DMS153 treated with DMSO at 0.1 percent for 48 hours (cell line): ENCODE measurements around the gene FCSK.
"Not testable (repeated sequence)": the region's sequence is repeated elsewhere in the genome, so short reads cannot be mapped to it uniquely, and the experiment has no call there.

ENCODE experiments used
- DNase-seq: peaks from one replicate; lab custom pipeline; 2025; ENCODE audit not compliant: unreplicated experiment; lab: John Stamatoyannopoulos, UW

Gene FCSK

GRCh38 chr16:70430667-70431536, 23.5 kb upstream of the FCSK start:
- no peak for DNase-seq

- no peak for DNase-seq
These were observed 22.1 kb upstream of the FCSK start for GRCh38 chr16:70432356-70432722.

DNA sequence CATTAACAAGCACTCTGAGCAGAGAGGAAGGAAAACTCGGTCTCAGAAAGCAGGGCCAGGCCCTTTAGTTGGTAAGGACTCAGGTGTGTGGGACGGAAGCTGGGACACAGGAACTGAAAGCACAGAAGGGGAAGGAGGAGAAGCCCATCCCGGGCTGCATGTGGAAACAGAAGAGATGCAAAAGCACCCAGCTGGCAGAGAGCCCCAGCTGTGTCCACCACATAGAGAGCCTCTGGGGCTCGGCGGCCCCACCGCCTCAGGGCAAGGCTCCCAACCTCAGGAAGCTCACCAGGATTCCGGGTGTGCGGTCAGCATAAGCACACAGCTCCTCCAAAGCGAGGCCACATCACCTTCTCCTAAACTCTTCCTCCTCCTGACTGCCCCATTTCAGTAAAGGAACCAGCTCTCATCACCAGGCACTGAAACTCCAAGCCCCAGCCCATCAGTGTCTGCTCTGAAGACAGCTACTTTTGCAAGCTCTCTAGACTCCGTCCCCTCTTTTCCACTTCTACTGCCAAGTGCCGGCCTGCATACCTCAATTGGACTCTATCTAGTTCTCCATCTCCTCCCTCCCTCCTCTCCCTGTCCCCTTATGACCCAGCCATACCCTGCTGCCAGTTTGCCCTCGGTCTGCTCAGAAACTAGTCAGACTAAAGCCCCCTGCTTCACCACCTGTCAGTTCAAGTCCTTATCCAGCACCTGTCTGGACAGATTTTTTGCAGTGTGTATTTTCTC, 21.5 kb upstream of the FCSK start:
- no peak for DNase-seq

DNA sequence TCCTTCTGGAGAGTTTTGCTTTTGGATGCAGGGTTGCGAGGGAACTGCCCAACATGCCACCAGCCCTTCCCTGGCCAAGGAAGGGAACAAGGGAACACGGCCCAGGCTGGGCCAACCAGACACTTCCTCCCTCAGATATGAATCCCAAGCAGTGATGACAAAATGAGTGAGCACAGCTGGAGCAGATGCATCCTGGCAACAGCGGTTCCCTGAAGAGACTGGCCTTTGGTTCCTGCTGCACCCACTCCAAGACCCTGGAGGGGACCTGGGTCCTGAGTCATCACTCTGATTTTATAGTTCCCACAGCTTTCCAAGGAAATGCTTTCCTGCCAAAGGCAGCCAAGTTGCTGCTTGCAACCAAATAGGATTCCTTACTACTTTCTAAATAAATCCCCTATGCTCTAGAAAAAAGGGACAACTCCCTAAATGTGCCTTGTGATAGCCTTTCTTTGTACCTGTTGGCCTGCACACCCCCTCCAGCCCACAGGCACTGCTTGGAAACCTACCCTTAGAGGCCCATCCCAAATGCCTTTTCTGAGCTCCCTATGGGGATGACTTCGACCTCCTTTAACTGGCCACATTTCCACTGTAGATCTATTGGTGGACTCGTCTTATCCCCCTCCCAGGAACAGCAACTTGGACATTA, 20.8 kb upstream of the FCSK start:
- no peak for DNase-seq

- no peak for DNase-seq
These were observed 19.7 kb upstream of the FCSK start for GRCh38 chr16:70434484-70435260.

GRCh38 chr16:70437017-70437581, 17.3 kb upstream of the FCSK start:
- no peak for DNase-seq

DNA sequence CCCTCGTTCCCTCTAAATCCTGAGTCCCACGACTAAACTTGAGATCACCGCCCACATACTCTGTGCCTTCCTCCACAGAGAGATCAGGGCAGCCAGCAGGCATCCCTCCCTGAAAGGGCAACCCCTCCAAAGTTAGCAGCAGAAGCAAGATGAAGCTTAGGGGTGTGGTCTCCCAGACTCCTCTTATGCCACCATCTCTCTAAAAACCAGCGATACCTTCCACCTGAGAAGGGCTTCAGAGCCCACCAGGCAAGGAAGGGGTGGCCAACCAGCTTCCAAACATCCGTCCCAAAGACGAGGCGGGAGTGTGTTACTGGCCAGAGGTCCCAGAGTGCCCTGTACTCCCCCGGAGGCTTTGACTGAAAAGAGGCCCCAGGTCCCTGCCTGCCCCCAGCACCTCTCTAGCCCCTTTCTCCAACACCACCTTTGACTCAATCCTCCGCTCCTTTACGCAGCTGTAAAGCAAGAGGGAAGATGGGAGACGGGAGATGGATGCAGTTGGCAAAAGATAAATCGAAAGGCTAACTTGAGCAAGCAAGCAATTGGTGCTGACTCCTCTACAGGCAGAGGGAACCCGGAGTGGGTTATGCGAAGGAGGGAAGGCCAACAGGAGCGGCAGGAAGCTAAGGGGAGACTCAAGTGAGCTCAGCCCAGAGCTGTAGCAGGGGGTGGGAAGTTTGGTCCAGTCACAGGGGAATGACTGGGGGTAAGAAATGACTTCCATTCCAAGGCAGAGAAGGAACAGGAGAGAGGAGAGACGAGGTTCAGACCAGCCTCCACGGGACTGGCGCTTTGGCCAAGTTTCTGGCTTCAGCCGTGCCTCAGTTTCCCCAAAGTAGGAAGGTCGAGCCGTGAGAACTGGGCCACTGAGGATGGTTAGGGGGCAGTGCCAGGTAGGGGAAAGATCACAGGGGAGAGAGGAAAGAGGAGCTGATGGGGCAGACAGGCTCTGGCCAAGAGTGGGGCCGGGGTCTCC, 16.5 kb upstream of the FCSK start:
- DNase-seq: no peak

GRCh38 chr16:70438585-70438968, 15.8 kb upstream of the FCSK start:
- DNase-seq: no peak

- peak; percentile 78 for DNase-seq
These were observed 15.2 kb upstream of the FCSK start, which contains the start of gene ST3GAL2 for GRCh38 chr16:70438969-70439862. TSS of gene ST3GAL2 (minus strand) at chr16:70439100. CDS start at chr16:70398530, 40,570 bp downstream.

- no peak for DNase-seq
These were observed 14.2 kb upstream of the FCSK start for GRCh38 chr16:70440009-70440692.

- DNase-seq: no peak
These were observed 12.9 kb upstream of the FCSK start for GRCh38 chr16:70441406-70441990.

GRCh38 chr16:70442344-70442743, 12.1 kb upstream of the FCSK start:
- DNase-seq: no peak

- DNase-seq: no peak
These were observed 9.9 kb upstream of the FCSK start for GRCh38 chr16:70444249-70445063.

GRCh38 chr16:70448075-70448474, 6.3 kb upstream of the FCSK start:
- no peak for DNase-seq

- not testable (repeated sequence) for DNase-seq
These were observed 4.0 kb upstream of the FCSK start for GRCh38 chr16:70450142-70451003.

DNA sequence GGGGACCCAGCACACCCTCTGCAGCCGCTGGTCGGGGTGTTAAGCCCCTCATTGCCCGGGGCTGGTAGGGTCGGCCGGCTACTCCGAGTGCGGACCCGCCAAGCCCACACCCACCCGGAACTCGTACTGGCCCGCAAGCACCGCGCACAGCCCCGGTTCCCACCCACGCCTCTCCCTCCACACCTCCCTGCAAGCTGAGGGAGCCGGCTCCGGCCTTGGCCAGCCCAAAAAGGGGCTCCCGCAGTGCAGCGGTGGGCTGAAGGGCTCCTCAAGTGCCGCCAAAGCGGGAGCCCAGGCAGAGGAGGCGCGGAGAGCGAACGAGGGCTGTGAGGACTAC, 3.4 kb upstream of the FCSK start:
- not testable (repeated sequence) for DNase-seq
